Measurements from ENCODE around the gene ANO10.
"Not testable (repeated sequence)": the region's sequence is repeated elsewhere in the genome, so short reads cannot be mapped to it uniquely, and the experiment has no call there.

Gene ANO10

GRCh38 chr3:43369404-43370292, 252.2 kb downstream of the ANO10 start:
- DNase-seq: no peak

DNA sequence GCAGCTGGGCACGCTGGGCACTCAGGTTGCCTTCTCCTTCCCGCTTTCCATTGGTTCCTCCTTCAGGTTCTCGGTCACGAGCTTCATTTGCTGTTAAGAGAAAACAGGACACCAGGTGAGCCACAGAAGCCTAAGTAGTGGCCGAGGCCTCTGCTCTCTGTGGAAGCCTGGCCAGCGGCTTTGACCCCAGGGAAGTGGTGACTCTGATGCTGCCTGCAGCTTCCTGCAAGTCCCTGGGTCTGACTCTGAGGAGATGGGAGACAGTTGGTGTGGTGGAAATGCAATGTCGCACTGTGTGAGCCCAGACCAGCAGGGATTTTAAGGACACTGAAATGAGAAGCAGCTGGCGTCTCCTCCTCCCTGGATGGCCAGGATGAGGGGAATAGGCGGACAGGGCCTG, 254.9 kb downstream of the ANO10 start:
- DNase-seq: no peak

- DNase-seq: no peak
Measured at GRCh38 chr3:43366481-43366880, 255.3 kb downstream of the ANO10 start.

DNA sequence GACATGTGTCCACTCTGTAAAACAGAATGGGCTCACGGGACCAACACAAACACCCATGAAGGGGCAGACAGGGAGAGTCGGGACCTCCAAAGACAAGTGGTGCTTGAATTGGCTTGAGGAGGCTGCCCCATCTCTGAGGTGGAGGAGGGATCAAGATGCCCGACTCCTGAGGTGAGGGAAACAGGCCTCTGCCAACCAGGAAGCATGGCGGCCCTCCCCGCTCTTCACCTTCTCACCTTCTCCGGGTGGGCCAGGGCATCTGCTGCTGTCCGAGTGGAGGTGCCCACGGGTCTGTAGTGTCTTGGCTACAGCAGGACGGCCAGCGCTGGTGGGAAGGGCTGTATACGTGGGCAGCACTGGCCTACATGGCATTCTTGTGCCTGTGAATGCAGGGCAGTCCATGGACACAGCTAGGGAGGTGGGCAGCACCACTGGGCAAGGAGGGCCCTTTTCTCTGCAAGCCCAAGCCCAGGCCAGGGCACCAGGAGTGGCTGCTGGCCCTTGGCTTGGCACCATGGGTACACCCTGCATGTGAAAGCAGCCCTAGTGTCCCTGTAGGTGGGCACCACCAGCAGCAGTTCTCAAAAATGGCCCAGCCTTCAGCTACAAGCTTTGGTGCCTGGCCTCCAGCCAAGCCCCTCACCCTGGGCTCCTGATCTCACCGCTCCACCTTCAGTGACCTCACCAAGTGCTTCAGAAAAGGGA, 256.1 kb downstream of the ANO10 start:
- DNase-seq: no peak

DNA sequence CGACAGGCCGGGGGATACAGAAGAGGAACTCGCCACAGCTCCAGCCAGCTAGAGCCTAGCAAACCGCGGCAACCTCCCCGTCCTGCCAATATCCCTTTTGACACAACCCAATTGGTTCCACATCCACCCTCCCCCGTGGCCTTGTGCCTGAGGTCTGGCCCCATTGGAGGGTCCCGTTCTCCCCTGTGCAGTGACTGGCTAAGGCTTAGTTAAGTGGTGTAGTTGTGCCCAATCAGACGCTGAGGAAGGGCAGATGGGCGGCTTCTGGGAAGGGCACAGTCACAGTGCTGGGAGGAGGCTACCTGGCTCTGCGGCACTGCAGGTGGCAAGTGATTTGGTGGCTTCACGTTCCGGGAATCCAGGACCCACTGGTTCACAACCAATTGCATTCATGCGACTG, 256.9 kb downstream of the ANO10 start:
- no peak for DNase-seq

- no peak for DNase-seq
Measured at GRCh38 chr3:43364494-43364893, 257.3 kb downstream of the ANO10 start.

GRCh38 chr3:43363621-43364266, 258.1 kb downstream of the ANO10 start:
- DNase-seq: no peak

DNA sequence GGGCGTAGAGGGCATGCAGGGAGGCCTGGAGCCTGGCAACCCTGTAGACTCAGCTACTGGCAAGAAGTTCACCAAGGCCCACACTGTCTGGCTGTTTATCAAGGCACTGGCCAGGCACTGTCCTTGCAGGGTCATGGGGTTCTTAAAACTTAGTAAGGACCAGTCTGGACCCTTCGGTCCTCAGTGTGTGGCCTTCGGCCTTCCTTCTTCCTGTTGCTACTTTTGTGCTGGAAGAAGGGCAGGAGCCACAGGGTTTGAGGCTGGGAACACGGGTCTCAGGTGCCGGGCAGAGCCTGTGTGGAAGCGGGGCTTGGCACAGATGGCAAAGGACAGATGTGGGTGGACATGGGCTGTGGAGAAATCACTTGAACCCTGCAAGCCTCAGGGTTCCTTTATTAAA, 258.9 kb downstream of the ANO10 start:
- DNase-seq: no peak

DNA sequence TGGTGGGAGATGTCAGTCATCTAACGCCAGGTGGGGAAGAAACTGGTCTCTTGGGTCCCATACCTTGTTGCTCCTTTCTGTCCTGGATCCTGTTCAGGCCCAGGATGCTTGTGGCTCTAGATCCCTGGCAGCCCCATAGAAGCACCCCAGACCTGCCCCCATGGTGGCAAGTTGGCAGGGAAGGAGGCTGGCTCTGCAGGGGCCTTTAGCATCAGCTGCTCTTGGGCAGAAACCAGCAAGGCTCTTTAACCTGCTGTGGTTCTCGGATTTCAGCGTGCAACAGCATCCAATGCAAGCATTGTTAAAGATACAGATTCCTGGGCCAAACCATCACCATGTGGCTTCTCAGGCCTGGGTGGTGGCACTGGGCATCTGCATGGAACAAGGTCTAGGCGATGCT, 259.6 kb downstream of the ANO10 start:
- no peak for DNase-seq

GRCh38 chr3:43361077-43361476, 260.7 kb downstream of the ANO10 start:
- no peak for DNase-seq

DNA sequence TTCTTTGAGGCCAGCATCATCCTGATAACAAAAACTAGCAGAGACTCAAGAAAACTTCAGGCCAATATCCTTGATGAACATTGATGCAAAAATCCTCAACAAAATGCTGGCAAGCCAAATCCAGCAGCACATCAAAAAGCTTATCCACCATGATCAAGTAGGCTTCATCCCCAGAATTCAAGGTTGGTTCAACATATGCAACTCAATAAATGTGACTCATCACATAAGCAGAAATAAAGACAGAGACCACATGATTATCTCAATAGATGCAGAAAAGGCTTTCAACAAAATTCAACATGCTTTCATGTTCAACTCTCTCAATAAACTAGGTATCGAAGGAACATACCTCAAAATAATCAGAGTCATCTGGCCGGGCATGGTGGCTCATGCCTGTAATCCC, 265.8 kb downstream of the ANO10 start:
- DNase-seq: not testable (repeated sequence)

DNA sequence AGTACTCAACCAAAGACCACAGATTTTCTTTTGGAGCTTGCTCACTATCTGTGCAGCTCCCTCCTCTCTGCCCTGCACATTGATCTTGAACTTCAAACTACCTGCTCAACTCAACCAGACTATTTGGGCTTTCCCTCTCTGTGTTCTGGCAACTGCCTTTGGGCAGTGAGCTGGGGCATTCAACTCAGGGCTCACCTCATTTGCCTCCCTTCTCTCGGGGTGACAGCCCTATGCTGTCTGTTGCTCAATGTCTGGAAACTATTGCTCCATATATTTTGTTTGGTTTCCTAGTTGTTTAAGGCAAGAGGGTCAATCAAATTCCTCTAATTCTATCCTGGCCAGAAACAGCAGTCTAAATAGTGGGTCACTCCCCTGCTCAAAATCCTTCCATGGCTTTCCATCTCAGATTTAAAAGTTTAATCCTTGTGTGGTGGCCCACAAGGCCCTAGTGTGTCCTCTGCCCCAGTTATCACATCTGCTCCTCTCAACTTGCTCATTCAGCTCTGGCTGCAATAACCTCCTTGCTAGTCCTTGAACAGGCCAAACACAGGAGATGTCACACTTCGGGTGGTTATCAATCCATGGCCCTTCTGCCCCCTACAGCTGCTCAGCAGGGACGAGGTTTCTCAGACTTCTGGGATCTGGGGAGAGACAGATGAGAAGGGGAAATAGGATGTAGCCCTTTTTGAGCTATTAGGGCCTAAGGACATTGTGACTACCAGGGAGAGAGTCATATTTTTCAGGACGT, 267.7 kb downstream of the ANO10 start:
- DNase-seq: no peak

- no peak for DNase-seq
Measured at GRCh38 chr3:43353393-43353792, 268.4 kb downstream of the ANO10 start.

- DNase-seq: no peak
Measured at GRCh38 chr3:43349716-43350115, 272.1 kb downstream of the ANO10 start.

DNA sequence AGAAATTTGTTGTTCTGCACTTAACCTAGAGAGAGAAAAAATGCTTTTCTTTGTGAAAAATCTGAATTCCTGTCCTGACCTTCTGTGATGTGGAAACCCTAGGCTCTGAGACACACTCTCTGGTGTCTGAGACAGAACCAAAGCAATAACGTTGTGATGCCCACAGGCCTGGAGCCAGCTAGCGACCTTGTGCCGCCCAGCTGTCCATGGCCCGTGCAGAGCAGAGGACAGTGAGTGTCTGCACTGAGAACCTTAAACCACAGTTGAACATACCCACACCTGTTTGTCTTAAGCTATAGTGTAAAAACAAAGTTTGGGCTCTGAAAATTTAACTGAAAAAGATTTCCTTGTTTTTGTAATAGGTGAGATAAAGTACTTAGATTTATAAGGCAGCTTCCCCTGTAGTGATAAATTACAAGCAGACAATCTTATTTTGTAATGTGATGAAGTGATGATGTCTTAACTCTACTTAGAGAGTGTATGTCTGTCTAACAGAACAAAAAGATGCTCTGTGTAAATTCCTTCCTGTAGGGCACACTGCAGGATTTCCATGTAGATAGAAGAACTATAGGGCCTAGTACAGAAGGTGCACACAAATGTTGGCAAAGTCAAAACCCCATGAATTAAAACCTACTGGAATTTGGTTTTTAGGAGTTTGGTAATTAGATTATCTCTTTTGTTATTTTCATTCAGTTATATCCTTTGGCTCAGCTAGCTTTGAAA, 272.8 kb downstream of the ANO10 start:
- no peak for DNase-seq

DNA sequence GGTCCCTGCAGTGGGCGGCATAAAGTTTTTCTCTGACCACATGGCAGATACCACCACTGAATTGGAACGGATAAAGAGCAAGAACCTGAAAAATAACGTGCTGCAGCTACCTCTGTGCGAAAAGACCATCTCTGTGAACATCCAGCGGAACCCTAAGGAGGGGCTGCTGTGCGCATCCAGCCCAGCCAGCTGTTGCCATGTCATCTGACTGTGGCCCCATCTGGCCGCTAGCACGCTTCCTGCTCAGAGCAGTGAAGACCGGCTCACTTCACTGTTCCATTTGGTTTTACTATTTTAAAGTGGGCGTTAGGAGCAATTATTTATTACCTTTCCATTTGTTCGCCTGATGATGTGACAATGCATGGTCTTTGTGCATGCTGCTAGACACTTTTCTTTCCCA, 273.5 kb downstream of the ANO10 start:
- DNase-seq: no peak

- DNase-seq: no peak
Measured at GRCh38 chr3:43347774-43348173, 274.0 kb downstream of the ANO10 start.

DNA sequence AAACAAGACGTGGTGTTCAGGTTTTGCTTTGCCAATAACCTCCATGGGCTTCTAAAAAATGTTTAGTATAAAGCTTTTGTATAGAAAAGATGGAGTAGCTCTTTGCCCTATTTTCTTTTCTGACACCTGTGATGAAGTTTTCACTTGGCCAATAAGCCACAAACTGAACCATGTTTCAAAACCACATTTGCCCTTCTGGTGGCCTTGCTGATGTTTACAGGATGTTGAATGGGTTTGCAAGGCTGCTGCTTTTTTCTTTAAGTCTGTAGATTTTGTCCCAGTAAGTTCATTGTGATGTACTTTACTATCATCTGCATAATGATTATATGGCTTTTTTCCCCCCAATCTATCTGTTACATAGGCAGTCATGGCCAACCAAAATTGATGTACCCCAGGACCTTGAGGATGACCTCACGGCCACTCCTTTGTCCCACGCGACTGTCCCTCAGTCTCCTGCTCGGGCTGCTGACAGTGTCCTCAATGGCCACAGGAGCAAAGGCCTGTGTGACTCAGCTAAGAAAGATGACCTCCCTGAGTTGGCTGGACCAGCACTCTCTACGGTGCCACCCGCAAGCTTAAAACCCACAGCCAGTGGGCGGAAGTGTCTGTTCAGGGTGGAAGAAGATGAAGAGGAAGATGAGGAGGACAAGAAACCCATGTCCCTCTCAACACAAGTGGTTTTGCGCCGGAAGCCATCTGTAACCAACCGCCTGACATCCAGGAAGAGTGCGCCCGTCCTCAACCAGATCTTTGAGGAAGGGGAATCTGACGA, 274.6 kb downstream of the ANO10 start:
- DNase-seq: no peak

- no peak for DNase-seq
Measured at GRCh38 chr3:43345877-43346276, 275.9 kb downstream of the ANO10 start.

- DNase-seq: no peak
Measured at GRCh38 chr3:43345246-43345645, 276.6 kb downstream of the ANO10 start.

- DNase-seq: no peak
Measured at GRCh38 chr3:43344520-43344919, 277.3 kb downstream of the ANO10 start.

GRCh38 chr3:43343815-43344214, 278.0 kb downstream of the ANO10 start:
- DNase-seq: no peak
